T-cell (primary cell): ENCODE measurements around the gene SEC14L6. TPM values are rescaled to one million over a fixed set of nuclear protein-coding genes. Genes with fewer than 3 reads are reported as not detected.

Experiments
- ATAC-seq, 4 experiments: fragments of 200-7000 bp in 3 of 4; fragments of 150-1000 bp in 1 of 4; cut with Tn5 transposase; replicated peaks in 1 of 4; 1 replicate in 3 of 4; 2 replicates in 1 of 4; pipeline ENCODE4 v1.10.0; 2021; ENCODE audit warnings: moderate library complexity in 3 of 4, mild to moderate bottlenecking in 2 of 4, moderate number of reproducible peaks in 1 of 4
- CTCF ChIA-PET, 2 donors: fragments of 300-600 bp; sonication (Branson Sonifier 250); formaldehyde crosslinking; loops; one replicate each; lab custom pipeline; 2022; ENCODE audit warnings: antibody characterized with exemption in 2 of 2; lab: Charles Lee
- POLR2A ChIA-PET, 2 donors: fragments of 300-600 bp; sonication (Branson Sonifier 250); formaldehyde crosslinking; loops; one replicate each; lab custom pipeline; 2022; ENCODE audit warnings: antibody characterized with exemption in 2 of 2; lab: Charles Lee
- DNase-seq, 35 experiments: peaks; one replicate each; pipeline versions ENCODE4 v3.0.0 to v3.0.0-alpha.2; 2013 to 2023
- H3K27ac ChIP-seq: one replicate; pipeline ENCODE4 v1.5.1; 2013; ENCODE audit warnings: low read length
- H3K27me3 ChIP-seq, 2 experiments: replicated peaks in 1 of 2; 1 replicate in 1 of 2; 2 replicates in 1 of 2; pipeline versions ENCODE4 v1.6.1 to v1.7.0; 2013; ENCODE audit warnings: low read length in 1 of 2, mixed read lengths in 1 of 2; ENCODE audit not compliant: control insufficient read depth in 2 of 2, insufficient read depth in 2 of 2; ENCODE audit errors: extremely low read depth in 1 of 2
- H3K36me3 ChIP-seq, 2 donors: 1 replicate in 1 of 2; 2 replicates in 1 of 2; pipeline versions ENCODE4 v1.6.1 to v1.7.0; 2013; ENCODE audit warnings: low read length in 1 of 2; ENCODE audit not compliant: control insufficient read depth in 2 of 2, insufficient read depth in 1 of 2; ENCODE audit errors: extremely low read depth in 1 of 2
- H3K4me1 ChIP-seq, 2 experiments: 1 replicate in 1 of 2; 2 replicates in 1 of 2; pipeline versions ENCODE4 v1.6.1 to v1.7.0; 2013; ENCODE audit warnings: low read length in 2 of 2, mixed read lengths in 1 of 2; ENCODE audit not compliant: insufficient read depth in 2 of 2, control insufficient read depth in 1 of 2; ENCODE audit errors: extremely low read depth in 1 of 2
- H3K4me3 ChIP-seq, 2 donors: 1 replicate in 1 of 2; 2 replicates in 1 of 2; pipeline versions ENCODE4 v1.5.1 to v1.7.0; 2013; ENCODE audit warnings: mild to moderate bottlenecking in 2 of 2, low read length in 1 of 2, moderate library complexity in 1 of 2; ENCODE audit not compliant: control insufficient read depth in 1 of 2; ENCODE audit errors: extremely low read depth in 1 of 2
- H3K9me3 ChIP-seq: 2 replicates; pipeline ENCODE4 v1.7.0; 2013
- H3K27ac Mint-ChIP-seq, 2 donors: one replicate each; pipeline ENCODE4 v1.8.0; 2020 to 2021; ENCODE audit warnings: mild to moderate bottlenecking in 2 of 2, mixed read lengths in 2 of 2
- H3K27me3 Mint-ChIP-seq, 2 donors: one replicate each; pipeline ENCODE4 v1.8.0; 2021 to 2022; ENCODE audit warnings: mixed read lengths in 2 of 2
- H3K36me3 Mint-ChIP-seq: one replicate; pipeline ENCODE4 v1.8.0; 2021; ENCODE audit warnings: mixed read lengths
- H3K4me1 Mint-ChIP-seq, 3 donors: one replicate each; pipeline ENCODE4 v1.8.0; 2020 to 2022; ENCODE audit warnings: mixed read lengths in 3 of 3, mild to moderate bottlenecking in 1 of 3
- H3K4me3 Mint-ChIP-seq, 3 donors: one replicate each; pipeline ENCODE4 v1.8.0; 2020 to 2022; ENCODE audit warnings: mild to moderate bottlenecking in 3 of 3, mixed read lengths in 3 of 3, moderate library complexity in 3 of 3
- H3K9me3 Mint-ChIP-seq, 3 donors: one replicate each; pipeline ENCODE4 v1.8.0; 2020 to 2022; ENCODE audit warnings: mixed read lengths in 3 of 3
- WGBS: methylation state at CpG from one replicate; pipeline ENCODE4 v1.1.5; 2013; ENCODE audit warnings: missing lambda C conversion rate; ENCODE audit not compliant: insufficient coverage; 5-methylcytosine and 5-hydroxymethylcytosine counted together
- total RNA-seq, 35 experiments: library from RNA in 6 of 35; stranded (reverse) in 6 of 35; fragments of 120-200 nt in 1 of 35; gene quantifications; one replicate each; pipeline versions ENCODE4 v1.2.1 to v1.2.4 and lab custom pipeline; 2013 to 2026

Gene SEC14L6
- total RNA-seq, 5 donors from 2014 or later (not counting 1 experiment from before 2014, with no cell fraction given), result 0.13 TPM; not detected in 4

- no peak overlapping the region for H3K4me3 ChIP-seq
- ChIA-PET POLR2A (no interaction called here), CTCF (no interaction called here)
- H3K27ac ChIP-seq, result no peak overlapping the region
- no CpG with 5 or more reads among the region's 4 CpGs for WGBS
- Mint-ChIP-seq H3K27ac (no peak overlapping the region), H3K4me3 (no peak overlapping the region), H3K4me1 (peaks cover 0 to 1% (median 0%) of the 10 kb centered on the region in 3 donors), H3K36me3 (no peaks in the 10 kb centered on the region), H3K9me3 (no peaks in the 10 kb centered on the region), H3K27me3 (peaks cover 18 to 46% of the 10 kb centered on the region in 2 donors)
- peaks cover 0 to 65% of the 10 kb centered on the region in 2 experiments for H3K27me3 ChIP-seq
- no peaks in the 10 kb centered on the region for H3K9me3 ChIP-seq
- ATAC-seq (no peak), DNase-seq (no peak)
- peaks cover 0 to 4% of the 10 kb centered on the region in 2 experiments for H3K4me1 ChIP-seq
- H3K36me3 ChIP-seq, result no peaks in the 10 kb centered on the region
These were observed 44.4 kb downstream of the SEC14L6 start for GRCh38 chr22:30502153-30502552.

- DNase-seq (no peak), ATAC-seq (no peak)
- H3K4me3 ChIP-seq, result no peak overlapping the region
- H3K36me3 ChIP-seq, result no peaks in the 10 kb centered on the region
- peaks cover 0 to 1% (median 0%) of the 10 kb centered on the region in 3 donors for H3K4me1 Mint-ChIP-seq
- 86% methylated on average over 1 of the region's 6 CpGs for WGBS
- peaks cover 14 to 38% of the 10 kb centered on the region in 2 donors for H3K27me3 Mint-ChIP-seq
- no peaks in the 10 kb centered on the region for H3K36me3 Mint-ChIP-seq
- H3K27ac Mint-ChIP-seq, result no peak overlapping the region
- ChIA-PET CTCF (no interaction called here), POLR2A (no interaction called here)
- H3K27me3 ChIP-seq, result peaks cover 0 to 52% of the 10 kb centered on the region in 2 experiments
- H3K4me3 Mint-ChIP-seq, result no peak overlapping the region
- H3K9me3 Mint-ChIP-seq, result no peaks in the 10 kb centered on the region
- no peak overlapping the region for H3K27ac ChIP-seq
- H3K9me3 ChIP-seq, result no peaks in the 10 kb centered on the region
- peaks cover 0 to 4% of the 10 kb centered on the region in 2 experiments for H3K4me1 ChIP-seq
These were observed 45.9 kb downstream of the SEC14L6 start for GRCh38 chr22:30500628-30501027.

- CTCF ChIA-PET, result no interaction called here
- no peaks in the 10 kb centered on the region for H3K36me3 Mint-ChIP-seq
- POLR2A ChIA-PET, result no interaction called here
- no peaks in the 10 kb centered on the region for H3K36me3 ChIP-seq
- 94% methylated on average over 3 of the region's 7 CpGs for WGBS
- no peaks in the 10 kb centered on the region for H3K9me3 Mint-ChIP-seq
- peaks cover 0 to 35% of the 10 kb centered on the region in 2 experiments for H3K27me3 ChIP-seq
- no peaks in the 10 kb centered on the region for H3K4me1 ChIP-seq
- no peak overlapping the region for H3K27ac Mint-ChIP-seq
- ATAC-seq (no peak), DNase-seq (no peak)
- H3K4me3 ChIP-seq, result no peak overlapping the region
- no peaks in the 10 kb centered on the region for H3K4me1 Mint-ChIP-seq
- peaks cover 12 to 17% of the 10 kb centered on the region in 2 donors for H3K27me3 Mint-ChIP-seq
- no peaks in the 10 kb centered on the region for H3K9me3 ChIP-seq
- H3K27ac ChIP-seq, result no peak overlapping the region
- no peak overlapping the region for H3K4me3 Mint-ChIP-seq
These were observed 48.9 kb downstream of the SEC14L6 start for GRCh38 chr22:30497466-30498150.

GRCh38 chr22:30495041-30495784, 51.3 kb downstream of the SEC14L6 start:
- no peaks in the 10 kb centered on the region for H3K4me1 ChIP-seq
- ATAC-seq (no peak), DNase-seq (no peak)
- no peak overlapping the region for H3K27ac ChIP-seq
- no peaks in the 10 kb centered on the region for H3K4me1 Mint-ChIP-seq
- H3K27me3 ChIP-seq, result peaks cover 0 to 31% of the 10 kb centered on the region in 2 experiments
- 76% methylated on average over 10 of the region's 14 CpGs for WGBS
- no peaks in the 10 kb centered on the region for H3K36me3 Mint-ChIP-seq
- no peaks in the 10 kb centered on the region for H3K9me3 ChIP-seq
- H3K27me3 Mint-ChIP-seq, result peaks cover 12 to 14% of the 10 kb centered on the region in 2 donors
- no peaks in the 10 kb centered on the region for H3K36me3 ChIP-seq
- H3K27ac Mint-ChIP-seq, result no peak overlapping the region
- H3K4me3 Mint-ChIP-seq, result no peak overlapping the region
- H3K9me3 Mint-ChIP-seq, result no peaks in the 10 kb centered on the region
- ChIA-PET POLR2A (interaction anchor here in 1 of 2 donors (0.7 kb wide), 1 partner anchor 162 kb away, joined by 9 read pairs; no protein-coding TSS in a partner anchor), CTCF (no interaction called here)
- no peak overlapping the region for H3K4me3 ChIP-seq

- Mint-ChIP-seq H3K27me3 (peaks cover 12 to 15% of the 10 kb centered on the region in 2 donors), H3K27ac (no peak overlapping the region), H3K4me3 (no peak overlapping the region), H3K9me3 (no peaks in the 10 kb centered on the region), H3K4me1 (no peaks in the 10 kb centered on the region), H3K36me3 (no peaks in the 10 kb centered on the region)
- POLR2A ChIA-PET, result no interaction called here
- whole genome bisulfite sequencing, result 77% methylated on average over 7 of the region's 12 CpGs
- Histone ChIP-seq H3K4me3 (no peak overlapping the region), H3K9me3 (no peaks in the 10 kb centered on the region), H3K36me3 (no peaks in the 10 kb centered on the region), H3K4me1 (no peaks in the 10 kb centered on the region), H3K27me3 (peaks cover 0 to 30% of the 10 kb centered on the region in 2 experiments), H3K27ac (no peak overlapping the region)
- CTCF ChIA-PET, result no interaction called here
- DNase-seq, result no peak
- ATAC-seq, result no peak
These were observed 54.4 kb downstream of the SEC14L6 start for GRCh38 chr22:30492144-30492543.

GRCh38 chr22:30491381-30491780, 55.2 kb downstream of the SEC14L6 start:
- Histone ChIP-seq H3K27ac (no peak overlapping the region), H3K4me1 (no peaks in the 10 kb centered on the region), H3K4me3 (no peak overlapping the region), H3K27me3 (peaks cover 0 to 30% of the 10 kb centered on the region in 2 experiments), H3K36me3 (no peaks in the 10 kb centered on the region), H3K9me3 (no peaks in the 10 kb centered on the region)
- Mint-ChIP-seq H3K9me3 (no peaks in the 10 kb centered on the region), H3K27ac (no peak overlapping the region), H3K4me3 (no peak overlapping the region), H3K27me3 (peaks cover 12 to 15% of the 10 kb centered on the region in 2 donors), H3K36me3 (no peaks in the 10 kb centered on the region), H3K4me1 (no peaks in the 10 kb centered on the region)
- DNase-seq (no peak), ATAC-seq (no peak)
- ChIA-PET POLR2A (interaction anchor here in 1 of 2 donors (0.6 kb wide), 1 partner anchor 99 kb away, joined by 3 read pairs; no protein-coding TSS in a partner anchor), CTCF (interaction anchor here in 1 of 2 donors (0.5 kb wide), 1 partner anchor 1237 kb away, joined by 3 read pairs; no protein-coding TSS in a partner anchor)
- 79% methylated on average over 2 of the region's 7 CpGs for WGBS
